GM12872 (cell line): ENCODE measurements around the gene DOP1A.

ENCODE experiments used
- CTCF ChIP-seq: IDR thresholded peaks from 3 replicates; pipeline ENCODE4 v1.5.1; 2011; ENCODE audit warnings: low read depth, mild to moderate bottlenecking, low read length, moderate library complexity; ENCODE audit not compliant: insufficient read depth

DOP1A gene

GRCh38 chr6:83188501-83188900, 121.0 kb downstream of the DOP1A start:
- TF ChIP-seq CTCF: no peak

- TF ChIP-seq CTCF: no peak
Observed at GRCh38 chr6:83190626-83191025, 123.2 kb downstream of the DOP1A start.

GRCh38 chr6:83192456-83192855, 125.0 kb downstream of the DOP1A start:
- no peak for TF ChIP-seq CTCF

GRCh38 chr6:83192871-83193746, 125.6 kb downstream of the DOP1A start, which contains the start of the genes PGM3 and RWDD2A:
Gene PGM3 (minus strand): TSS chr6:83193265. CDS start chr6:83191012, 2,253 bp downstream.
Gene RWDD2A (plus strand): TSS chr6:83193357. CDS start chr6:83194452, 1,095 bp downstream.
- no peak for TF ChIP-seq CTCF

GRCh38 chr6:83193747-83194566, 126.5 kb downstream of the DOP1A start:
- no peak for TF ChIP-seq CTCF

GRCh38 chr6:83198486-83199172, 131.2 kb downstream of the DOP1A start:
- no peak for TF ChIP-seq CTCF

- TF ChIP-seq CTCF: no peak
Observed at GRCh38 chr6:83199173-83199862, 131.8 kb downstream of the DOP1A start.
